Fibroblast of skin of right biceps (primary cell): Measurements from ENCODE around the gene GEMIN8.
A peak's percentile ranks its signal among the peaks of the same experiment; 100 is the strongest.

Source experiments
- DNase-seq: peaks from one replicate; pipeline ENCODE4 v3.0.0-alpha.2; 2013

GEMIN8 gene

DNA sequence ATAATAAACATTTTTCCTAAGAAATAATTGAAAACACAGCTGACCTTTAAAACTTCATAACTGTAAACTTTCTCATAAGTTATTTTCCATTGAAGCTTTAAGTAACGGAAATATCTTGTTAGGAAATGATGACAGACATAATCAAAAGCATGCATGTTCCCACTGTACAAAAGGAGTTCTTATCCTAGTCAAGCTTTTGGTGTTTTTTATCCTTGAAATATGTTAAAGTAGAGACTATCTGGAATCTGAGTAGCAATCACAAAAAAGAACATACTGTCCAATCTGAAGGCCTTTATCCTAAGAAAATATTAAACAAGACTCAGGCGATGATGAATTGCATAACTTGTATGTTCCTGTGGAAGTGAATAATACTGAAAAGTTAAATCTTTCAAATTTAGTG, 14.4 kb downstream of the GEMIN8 start:
- DNase-seq: peak; percentile 30

GRCh38 chrX:14014526-14014925, 15.2 kb downstream of the GEMIN8 start:
- DNase-seq: no peak

DNA sequence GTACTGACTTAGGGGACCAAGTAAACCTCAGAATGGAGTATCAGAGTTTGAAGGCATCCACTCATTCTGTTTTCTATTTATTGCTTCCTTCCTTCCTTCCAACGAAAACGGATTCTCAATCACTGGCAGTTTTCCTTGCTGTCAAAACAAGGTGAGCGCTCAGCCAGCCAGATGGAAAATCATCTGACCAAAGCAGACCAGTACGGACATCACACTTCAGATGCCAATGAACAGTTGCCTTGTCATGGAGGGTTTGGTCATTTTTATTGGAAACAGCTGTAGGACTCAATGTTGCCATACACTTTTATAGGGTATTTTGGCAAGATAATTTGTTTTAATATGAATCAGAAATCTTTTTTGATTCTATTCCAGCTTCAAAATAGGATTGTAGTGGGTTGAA, 16.6 kb downstream of the GEMIN8 start:
- DNase-seq: peak; percentile 7

- peak; percentile 6 for DNase-seq
Measured at GRCh38 chrX:14010566-14010965, 19.1 kb downstream of the GEMIN8 start.

DNA sequence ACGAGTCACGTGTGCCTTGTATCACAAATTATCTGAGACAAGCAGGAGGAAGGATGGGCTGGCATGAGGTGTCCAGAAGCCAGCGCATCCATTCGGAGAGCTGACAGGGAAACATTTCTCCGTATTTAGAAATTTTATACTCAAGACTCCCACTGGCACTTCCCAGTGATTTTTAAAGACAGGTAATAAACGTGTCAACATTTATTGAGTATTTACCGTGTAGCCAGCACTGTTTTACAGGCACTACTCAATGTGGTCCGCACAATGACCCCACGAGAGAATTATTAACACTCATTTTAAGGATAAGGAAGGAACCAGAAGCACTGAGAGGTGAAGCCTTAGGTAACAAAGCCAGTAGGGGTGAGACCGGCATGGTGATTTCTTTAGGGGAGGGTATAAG, 23.2 kb downstream of the GEMIN8 start:
- DNase-seq: no peak

GRCh38 chrX:14003876-14004425, 25.7 kb downstream of the GEMIN8 start:
- DNase-seq: no peak

- no peak for DNase-seq
Measured at GRCh38 chrX:14003028-14003427, 26.7 kb downstream of the GEMIN8 start.

DNA sequence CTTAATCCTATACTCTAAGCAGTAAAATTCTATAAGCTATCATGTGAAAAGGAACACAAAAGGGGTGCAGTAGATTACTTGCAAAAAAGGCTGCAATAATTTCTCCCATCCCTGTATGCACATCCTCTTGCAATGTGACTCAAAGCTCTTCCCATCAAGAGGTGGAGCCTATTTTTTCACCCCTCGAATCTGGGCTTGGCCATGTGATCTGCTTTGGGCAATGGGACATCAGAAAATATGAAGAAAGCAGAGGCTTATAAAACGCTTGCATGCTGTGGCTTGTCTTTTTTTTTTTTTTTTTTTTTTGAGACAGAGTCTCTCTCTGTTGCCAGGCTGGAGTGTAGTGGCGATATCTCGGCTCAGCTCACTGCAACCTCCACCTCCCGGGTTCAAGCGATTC, 33.0 kb downstream of the GEMIN8 start:
- DNase-seq: no peak

GRCh38 chrX:13994536-13995080, 35.1 kb downstream of the GEMIN8 start:
- DNase-seq: peak; percentile 38

GRCh38 chrX:13994104-13994503, 35.6 kb downstream of the GEMIN8 start:
- DNase-seq: no peak

GRCh38 chrX:13990126-13990800, 39.4 kb downstream of the GEMIN8 start:
- no peak for DNase-seq

DNA sequence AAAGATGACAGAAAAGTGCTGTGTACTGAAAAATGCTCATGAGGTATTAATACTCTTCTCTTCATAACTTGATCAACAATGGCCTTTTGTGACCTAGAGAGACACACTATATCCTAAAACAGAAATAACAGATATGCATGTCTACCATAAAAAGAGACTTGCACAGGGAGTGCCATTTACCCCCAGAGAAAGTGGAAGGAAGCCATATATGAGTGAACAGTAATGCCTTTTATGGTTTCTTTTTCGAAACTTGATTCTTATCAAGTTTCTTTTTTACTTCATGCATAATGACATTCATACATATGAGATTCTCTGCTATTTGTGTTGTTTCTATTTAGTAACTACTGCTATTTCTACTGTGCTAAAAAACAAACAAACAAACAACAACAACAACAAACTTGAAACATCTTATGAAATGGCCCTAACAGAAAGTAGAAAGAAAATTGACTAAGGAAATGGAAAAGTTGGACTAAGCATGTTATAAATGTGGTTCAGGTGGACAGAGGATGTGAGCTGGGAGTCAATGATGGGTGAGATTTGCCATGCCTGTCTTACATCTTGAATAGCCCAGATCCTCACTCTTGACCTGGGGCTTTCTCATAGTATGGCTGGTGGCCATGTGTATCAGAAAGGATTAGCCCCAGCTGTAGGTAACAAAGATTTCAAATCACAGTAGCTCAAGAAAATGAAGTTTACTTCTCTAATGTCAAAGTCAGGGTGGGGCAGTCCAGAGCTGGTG, 43.8 kb downstream of the GEMIN8 start:
- no peak for DNase-seq

DNA sequence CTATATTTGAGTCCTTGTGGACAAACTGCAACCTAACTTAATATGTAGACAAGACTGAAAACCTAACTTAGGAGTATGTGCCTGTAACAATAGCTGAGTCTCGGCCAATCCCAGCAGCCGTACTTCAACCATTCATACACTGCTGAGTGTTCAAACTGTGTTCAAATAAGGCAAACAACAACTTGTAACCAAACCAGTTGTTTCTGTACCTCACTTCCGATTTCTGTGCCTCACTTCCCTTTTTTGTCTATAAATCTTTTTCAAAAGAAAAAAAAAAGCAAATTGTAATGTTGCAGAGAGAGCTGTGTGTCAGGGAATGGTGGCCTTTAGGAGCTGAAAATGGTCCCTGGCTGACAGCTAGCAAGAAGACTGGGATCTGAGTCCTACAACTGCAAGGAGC, 46.0 kb downstream of the GEMIN8 start:
- DNase-seq: no peak

GRCh38 chrX:13968198-13968597, 61.5 kb downstream of the GEMIN8 start:
- DNase-seq: no peak

GRCh38 chrX:13967636-13968035, 62.1 kb downstream of the GEMIN8 start:
- no peak for DNase-seq

DNA sequence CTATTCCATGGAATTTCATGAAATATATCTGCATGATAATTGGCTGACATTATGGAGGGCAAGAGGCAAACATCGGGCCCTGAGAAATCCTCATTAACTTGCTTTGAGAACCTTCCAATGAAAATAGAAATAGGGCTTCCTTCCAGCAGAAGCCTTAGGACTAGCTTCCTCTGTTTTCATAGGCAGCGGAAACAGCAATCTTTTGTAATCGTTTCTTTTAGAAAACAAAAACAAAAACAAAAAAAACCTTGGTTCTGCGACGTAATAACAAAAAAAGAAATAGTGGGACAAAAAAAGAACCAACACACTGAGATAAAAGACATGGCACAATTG, 62.9 kb downstream of the GEMIN8 start:
- DNase-seq: no peak

- DNase-seq: no peak
Measured at GRCh38 chrX:13966071-13966792, 63.5 kb downstream of the GEMIN8 start.

DNA sequence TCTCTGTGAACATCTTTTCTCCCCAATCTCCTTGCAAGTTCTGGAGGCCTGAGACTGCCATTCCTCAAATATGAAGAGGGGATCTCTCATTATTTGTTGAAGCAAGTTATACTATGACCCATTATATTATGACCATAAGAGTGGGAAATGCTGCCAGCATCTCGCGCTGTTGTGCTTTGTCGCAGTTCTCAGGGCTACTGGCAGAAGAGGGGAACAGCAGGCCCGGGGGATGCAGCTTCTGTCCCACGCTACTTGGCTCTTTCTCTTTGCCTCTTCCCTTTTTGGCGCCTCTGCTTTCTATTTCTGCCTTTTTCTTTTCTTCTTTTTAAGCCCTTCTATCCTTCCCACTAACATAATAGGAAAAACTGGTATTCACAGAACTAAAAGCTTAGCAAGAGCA, 64.2 kb downstream of the GEMIN8 start:
- no peak for DNase-seq

- no peak for DNase-seq
Measured at GRCh38 chrX:13956998-13957397, 72.7 kb downstream of the GEMIN8 start.
